Measurements from ENCODE around the gene MUC3A.
"Not testable (repeated sequence)": the region's sequence is repeated elsewhere in the genome, so short reads cannot be mapped to it uniquely, and the experiment has no call there.

The MUC3A gene

DNA sequence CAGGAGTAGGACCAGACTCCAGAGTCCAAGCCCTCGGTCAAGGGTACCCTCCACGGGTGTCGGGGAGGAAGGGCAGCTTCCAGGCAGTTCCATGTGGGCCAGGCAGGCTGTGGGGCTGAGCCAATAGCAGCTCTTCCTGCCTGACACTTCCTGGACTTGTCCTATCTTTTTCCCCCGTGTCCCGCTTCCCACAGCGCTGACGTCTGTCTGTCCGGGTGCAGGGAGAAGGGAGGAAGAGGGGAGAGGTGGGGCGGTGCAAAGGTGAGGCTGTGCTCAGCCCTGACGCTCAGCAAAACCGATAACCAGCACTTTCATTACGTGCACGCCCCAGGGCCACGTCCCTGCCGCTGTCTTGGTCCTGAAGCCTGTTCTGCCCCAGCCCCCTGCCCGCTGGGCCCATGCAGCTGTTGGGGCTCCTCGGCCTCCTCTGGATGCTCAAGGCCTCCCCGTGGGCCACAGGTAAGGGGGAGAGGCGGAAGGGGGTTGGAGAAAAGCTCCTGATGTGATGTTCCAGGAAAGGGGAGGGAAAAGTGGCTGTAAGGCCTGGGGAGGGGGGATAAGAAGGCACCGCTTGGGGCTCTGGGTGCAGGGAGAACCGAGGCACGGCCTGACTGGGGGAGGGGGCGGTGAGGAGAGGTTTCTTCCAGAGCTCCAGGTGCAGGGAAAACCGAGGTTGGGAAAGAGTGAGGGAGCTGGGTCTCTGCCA lies at the start of gene MUC3A:
TSS of gene MUC3A (plus strand) at position 308 of the 706 bp plus-strand sequence. CDS start at position 399, 91 bp downstream.
- DNase-seq (ENCODE audit: low read depth in 2 of 3, low spot score in 2 of 3) = no peak

- no peak for DNase-seq (ENCODE audit: low read depth in 2 of 3, low spot score in 2 of 3)
Measured at GRCh38 chr7:100900978-100901377, 48.4 kb upstream of the MUC3A start.

GRCh38 chr7:100901921-100902332 lies 47.4 kb upstream of the MUC3A start:
- DNase-seq (ENCODE audit: low read depth in 2 of 3, low spot score in 2 of 3) = no peak

DNA sequence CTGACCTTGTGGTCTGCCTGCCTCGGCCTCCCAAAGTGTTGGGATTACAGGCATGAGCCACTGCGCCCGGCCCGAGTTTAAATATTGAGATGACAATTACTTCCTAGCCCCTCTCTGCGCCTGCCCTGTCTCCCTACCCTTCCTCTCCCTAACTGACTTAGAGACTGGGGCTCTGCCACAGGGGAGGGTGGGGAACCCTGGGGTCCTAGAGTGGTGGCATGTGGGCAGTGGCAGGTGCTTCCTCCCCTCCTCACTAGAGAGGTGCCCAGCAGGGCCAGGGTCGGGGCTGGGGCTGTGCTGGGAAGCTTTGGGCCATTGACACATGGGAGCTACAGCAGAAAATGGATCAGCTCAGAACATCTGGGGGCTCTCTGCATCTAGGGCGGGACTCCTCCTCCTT lies 46.7 kb upstream of the MUC3A start:
- no peak for DNase-seq (ENCODE audit: low read depth in 2 of 3, low spot score in 2 of 3)

DNA sequence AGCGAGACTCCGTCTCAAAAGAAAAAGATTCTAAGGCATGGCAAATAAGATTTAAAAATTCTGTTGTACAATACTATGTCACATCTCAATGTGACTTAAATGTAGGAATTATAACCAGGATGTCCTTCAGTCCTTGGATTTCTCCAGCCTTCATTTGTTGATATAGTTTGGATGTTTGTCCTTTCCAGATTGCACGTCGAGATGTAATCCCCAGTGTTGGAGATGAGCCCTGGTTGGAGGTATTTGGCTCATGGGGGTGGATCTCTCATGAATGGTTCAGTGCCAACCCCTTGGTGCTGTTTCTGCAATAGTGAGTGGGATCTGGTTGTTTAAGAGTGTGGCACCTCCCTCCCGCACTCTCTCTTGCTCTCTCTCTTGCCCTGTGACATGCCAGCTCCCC lies 40.8 kb upstream of the MUC3A start:
- no peak for DNase-seq (ENCODE audit: low read depth in 2 of 3, low spot score in 2 of 3)

DNA sequence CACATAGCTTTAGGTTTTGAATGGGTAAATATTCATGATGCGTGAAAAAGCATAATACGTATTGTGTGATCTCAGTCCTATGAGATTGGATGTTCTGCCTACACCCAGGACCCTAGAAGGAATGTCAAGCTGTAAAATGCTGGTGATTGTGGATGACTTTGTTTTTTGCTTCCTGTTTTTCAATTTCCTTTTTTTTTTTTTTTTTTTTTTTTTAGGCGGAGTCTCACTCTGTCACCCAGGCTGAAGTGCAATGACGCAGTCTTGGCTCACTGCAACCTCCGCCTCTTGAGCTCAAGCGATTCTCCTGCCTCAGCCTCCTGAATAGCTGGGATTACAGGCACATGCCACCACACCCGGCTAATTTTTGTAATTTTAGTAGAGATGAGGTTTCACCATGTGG lies 38.9 kb upstream of the MUC3A start:
- DNase-seq (ENCODE audit: low read depth in 2 of 3, low spot score in 2 of 3) = not testable (repeated sequence)

GRCh38 chr7:100911484-100911883 lies 37.9 kb upstream of the MUC3A start:
- no peak for DNase-seq (ENCODE audit: low read depth in 2 of 3, low spot score in 2 of 3)

GRCh38 chr7:100914208-100914878 lies 35.0 kb upstream of the MUC3A start:
- DNase-seq (ENCODE audit: low read depth in 2 of 3, low spot score in 2 of 3) = no peak

GRCh38 chr7:100914879-100915447 lies 34.4 kb upstream of the MUC3A start:
- DNase-seq (ENCODE audit: low read depth in 2 of 3, low spot score in 2 of 3) = no peak

GRCh38 chr7:100919335-100919734 lies 30.0 kb upstream of the MUC3A start:
- DNase-seq (ENCODE audit: low read depth in 2 of 3, low spot score in 2 of 3) = not testable (repeated sequence)

GRCh38 chr7:100919779-100920437 lies 29.4 kb upstream of the MUC3A start:
- DNase-seq (ENCODE audit: low read depth in 2 of 3, low spot score in 2 of 3) = not testable (repeated sequence)

DNA sequence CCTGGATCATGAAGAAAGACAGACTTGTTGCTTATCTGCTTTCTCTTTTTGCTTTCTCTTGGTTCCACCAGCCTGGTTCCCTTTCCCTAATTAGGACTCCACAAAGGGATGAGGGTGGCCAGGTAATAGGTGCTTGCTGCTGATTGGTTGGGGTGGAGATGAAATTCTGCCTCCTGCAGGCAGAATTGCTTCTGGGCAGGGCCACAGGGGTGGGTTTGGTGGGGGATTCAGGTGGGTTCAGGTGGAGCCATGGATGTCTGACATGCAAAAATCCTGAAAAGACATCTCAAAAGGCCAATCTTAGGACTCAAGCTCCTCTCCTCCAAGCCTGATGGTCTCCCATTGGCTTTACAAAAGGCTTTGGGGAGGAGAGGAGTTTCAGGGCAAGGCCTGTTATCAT lies 28.3 kb upstream of the MUC3A start:
- no peak for DNase-seq (ENCODE audit: low read depth in 2 of 3, low spot score in 2 of 3)

- not testable (repeated sequence) for DNase-seq (ENCODE audit: low read depth in 2 of 3, low spot score in 2 of 3)
Measured at GRCh38 chr7:100923616-100924015, 25.7 kb upstream of the MUC3A start.

DNA sequence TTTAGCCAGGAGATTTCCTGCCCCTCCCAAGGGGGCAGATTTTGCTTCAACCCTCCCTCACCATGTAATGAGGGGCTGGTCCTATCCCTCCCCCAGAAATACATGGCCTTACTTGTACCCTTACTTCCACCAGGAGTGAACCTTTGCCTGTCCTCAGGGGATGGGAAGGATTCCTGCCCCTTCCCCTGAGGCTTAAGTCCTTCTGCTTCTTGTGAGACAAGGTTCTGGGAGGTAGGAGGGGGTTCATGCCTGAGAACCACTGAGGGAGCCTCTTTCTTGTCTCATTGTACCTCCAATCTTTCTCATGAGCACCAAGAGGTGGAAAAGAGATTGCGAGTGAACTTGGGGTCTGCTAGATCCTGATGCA lies 19.5 kb upstream of the MUC3A start:
- no peak for DNase-seq (ENCODE audit: low read depth in 2 of 3, low spot score in 2 of 3)

DNA sequence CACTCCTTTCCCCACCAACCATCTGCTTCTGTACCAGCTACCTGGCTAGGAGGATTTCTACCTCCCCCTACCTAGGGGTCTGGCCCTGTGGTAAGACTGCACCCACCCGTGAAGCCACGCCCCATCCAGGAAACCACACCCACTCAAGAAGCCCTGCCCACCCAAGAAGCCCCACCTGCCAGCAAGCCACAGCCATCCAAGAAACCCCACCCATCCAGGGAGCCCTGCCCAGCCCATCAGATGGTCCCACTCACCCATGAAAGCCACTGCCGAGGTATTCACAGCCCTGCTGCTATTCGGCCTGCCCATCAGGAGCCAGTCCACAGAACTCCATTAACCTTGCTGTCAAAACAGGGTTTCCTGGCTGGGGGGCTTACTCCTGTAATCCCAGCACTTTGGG lies 15.6 kb upstream of the MUC3A start:
- DNase-seq (ENCODE audit: low read depth in 2 of 3, low spot score in 2 of 3) = no peak

- not testable (repeated sequence) for DNase-seq (ENCODE audit: low read depth in 2 of 3, low spot score in 2 of 3)
Measured at GRCh38 chr7:100935381-100935780, 14.0 kb upstream of the MUC3A start.

- not testable (repeated sequence) for DNase-seq (ENCODE audit: low read depth in 2 of 3, low spot score in 2 of 3)
Measured at GRCh38 chr7:100936167-100936566, 13.2 kb upstream of the MUC3A start.

DNA sequence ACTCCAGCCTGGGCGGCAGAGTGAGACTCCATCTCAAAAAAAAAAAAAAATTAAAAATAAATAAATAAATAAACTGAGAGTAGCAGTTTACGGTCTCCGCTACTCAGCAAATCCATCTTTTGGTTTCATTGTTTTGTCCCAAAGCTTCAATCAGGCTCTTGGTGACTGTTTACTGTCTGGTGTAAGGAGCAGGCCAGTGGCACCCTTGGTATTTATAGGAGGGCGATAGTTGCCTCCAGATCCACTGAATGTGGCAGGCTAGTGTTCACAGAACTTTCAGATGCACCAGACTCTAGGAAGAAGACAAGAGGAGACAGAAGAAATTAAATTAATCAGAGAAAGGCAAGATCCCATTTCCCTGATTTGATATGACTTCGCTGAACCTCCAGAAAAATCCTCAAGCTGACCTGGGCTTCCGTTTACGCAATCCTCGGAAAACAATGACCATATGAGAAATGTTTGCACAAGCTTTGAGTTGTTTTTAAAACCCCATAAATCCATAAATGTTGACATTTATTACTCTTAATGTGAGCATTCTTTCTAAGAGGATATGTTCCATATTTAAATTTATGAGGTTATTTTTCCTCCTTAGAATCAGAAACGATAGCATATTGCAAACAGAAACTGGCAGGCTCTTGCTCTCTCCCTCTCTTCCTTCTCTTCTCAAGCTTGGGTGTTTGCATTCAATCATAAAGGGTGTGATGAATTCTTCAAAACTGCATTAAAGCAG lies 7.1 kb upstream of the MUC3A start:
- no peak for DNase-seq (ENCODE audit: low read depth in 2 of 3, low spot score in 2 of 3)

- no peak for DNase-seq (ENCODE audit: low read depth in 2 of 3, low spot score in 2 of 3)
Measured at GRCh38 chr7:100943693-100944092, 5.6 kb upstream of the MUC3A start.

DNA sequence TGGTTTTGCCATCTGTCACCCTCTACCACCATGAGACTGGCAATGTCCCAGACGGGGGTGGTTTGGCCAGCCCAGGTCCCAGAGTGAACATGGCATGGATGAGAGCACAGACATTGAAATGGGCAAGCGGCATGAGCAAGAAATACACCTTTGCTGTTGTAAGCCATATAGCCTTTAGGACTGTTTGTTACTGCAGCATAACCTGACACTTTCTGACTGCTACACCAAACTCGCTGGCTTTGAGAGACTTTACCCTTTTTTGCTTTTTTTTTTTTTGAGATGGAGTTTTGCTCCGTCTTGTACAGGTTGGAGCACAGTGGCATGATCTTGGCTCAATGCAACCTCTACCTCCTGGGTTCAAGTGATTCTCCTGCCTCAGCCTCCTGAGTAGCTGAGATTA lies 5.2 kb upstream of the MUC3A start:
- DNase-seq (ENCODE audit: low read depth in 2 of 3, low spot score in 2 of 3) = no peak

GRCh38 chr7:100946111-100946510 lies 3.2 kb upstream of the MUC3A start:
- no peak for DNase-seq (ENCODE audit: low read depth in 2 of 3, low spot score in 2 of 3)
